Peyer's patch (tissue), 4 donors: ENCODE results near the gene WDR7.

Experiments
- CTCF ChIP-seq, 6 experiments: fragments of 450-650 bp in 4 of 6; fragments of 200-600 bp in 2 of 6; sonication (generic) in 1 of 6; IDR thresholded peaks; one replicate each; pipeline ENCODE4 v1.5.1; 2017 to 2019; ENCODE audit warnings: antibody characterized with exemption in 6 of 6, mild to moderate bottlenecking in 3 of 6, moderate library complexity in 1 of 6
- POLR2A ChIP-seq, 2 donors: fragments of 450-650 bp; IDR thresholded peaks; one replicate each; pipeline ENCODE4 v1.5.1; 2017; ENCODE audit warnings: antibody characterized with exemption in 2 of 2, mild to moderate bottlenecking in 2 of 2, moderate library complexity in 2 of 2

GRCh38 chr18:56988022-56988421 lies 336.9 kb downstream of the WDR7 start:
- no peak for TF ChIP-seq POLR2A (IDR thresholded peaks at IDR 0.05)
- TF ChIP-seq CTCF (IDR thresholded peaks at IDR 0.05) = no peak
